B cell (primary cell): ENCODE measurements around the gene BTF3L4. TPM values are rescaled to one million over a fixed set of nuclear protein-coding genes. Genes with fewer than 3 reads are reported as not detected.
"Not testable (repeated sequence)": the region's sequence is repeated elsewhere in the genome, so short reads cannot be mapped to it uniquely, and the experiment has no call there.

ENCODE experiments used
- ATAC-seq: fragments of 200-7000 bp; cut with Tn5 transposase; one replicate; pipeline ENCODE4 v1.10.0; 2021; ENCODE audit warnings: low read depth, mild to moderate bottlenecking, moderate number of reproducible peaks, moderate library complexity
- CTCF ChIA-PET: fragments of 350-600 bp; sonication (Branson Sonifier 250); formaldehyde crosslinking; loops from one replicate; lab custom pipeline; 2021; ENCODE audit warnings: antibody characterized with exemption, inconsistent platforms; lab: Charles Lee
- POLR2A ChIA-PET: fragments of 350-600 bp; sonication (Branson Sonifier 250); formaldehyde crosslinking; loops from one replicate; lab custom pipeline; 2021; ENCODE audit warnings: antibody characterized with exemption; lab: Charles Lee
- DNase-seq: peaks from one replicate; pipeline ENCODE4 v3.0.0; 2013
- H2AFZ ChIP-seq: 2 replicates; pipeline ENCODE4 v1.6.1; 2012; ENCODE audit warnings: mild to moderate bottlenecking, low read depth, low read length; ENCODE audit not compliant: insufficient read depth, poor library complexity, severe bottlenecking
- H3K27ac ChIP-seq, 2 donors: 1 replicate in 1 of 2; 2 replicates in 1 of 2; pipeline ENCODE4 v1.5.1; 2012 to 2013; ENCODE audit warnings: low read length in 2 of 2, mild to moderate bottlenecking in 2 of 2, moderate library complexity in 1 of 2
- H3K27me3 ChIP-seq, 4 experiments: fragments of 200-600 bp in 1 of 4; sonication (generic) in 1 of 4; replicated peaks in 1 of 4; 1 replicate in 2 of 4; 2 replicates in 2 of 4; pipeline versions ENCODE4 v1.6.1 to v1.7.0; 2013 to 2016; ENCODE audit warnings: low read length in 3 of 4, mild to moderate bottlenecking in 2 of 4, mixed read lengths in 1 of 4, moderate library complexity in 1 of 4; ENCODE audit not compliant: insufficient read depth in 4 of 4, control insufficient read depth in 3 of 4; ENCODE audit errors: control extremely low read depth in 1 of 4
- H3K36me3 ChIP-seq, 2 experiments: replicated peaks in 1 of 2; 1 replicate in 1 of 2; 2 replicates in 1 of 2; pipeline versions ENCODE4 v1.6.1 to v1.7.1; 2013; ENCODE audit warnings: low read length in 1 of 2; ENCODE audit not compliant: insufficient read depth in 2 of 2, control insufficient read depth in 1 of 2; ENCODE audit errors: control extremely low read depth in 1 of 2, extremely low read depth in 1 of 2
- H3K4me1 ChIP-seq, 2 donors: fragments of 200-600 bp in 1 of 2; sonication (generic) in 1 of 2; 1 replicate in 1 of 2; 2 replicates in 1 of 2; pipeline versions ENCODE4 v1.5.1 to v1.6.1; 2013 to 2017; ENCODE audit warnings: low read length in 2 of 2; ENCODE audit not compliant: control insufficient read depth in 2 of 2, insufficient read depth in 2 of 2
- H3K4me2 ChIP-seq: replicated peaks from 2 replicates; pipeline ENCODE3; 2012; ENCODE audit warnings: mild to moderate bottlenecking, low read depth, low read length; ENCODE audit not compliant: poor library complexity, severe bottlenecking
- H3K4me3 ChIP-seq, 5 experiments: fragments of 200-600 bp in 1 of 5; sonication (generic) in 1 of 5; 1 replicate in 3 of 5; 2 replicates in 2 of 5; pipeline versions ENCODE4 v1.5.1 to v1.7.0; 2011 to 2016; ENCODE audit warnings: low read length in 4 of 5, mild to moderate bottlenecking in 4 of 5, low read depth in 2 of 5, control low read depth in 1 of 5, moderate library complexity in 1 of 5; ENCODE audit not compliant: insufficient read depth in 1 of 5; ENCODE audit errors: control extremely low read depth in 1 of 5, extremely low read depth in 1 of 5
- H3K79me2 ChIP-seq: fragments of 200-600 bp; sonication (generic); one replicate; pipeline ENCODE4 v1.6.0; 2016; ENCODE audit warnings: low read length; ENCODE audit not compliant: control insufficient read depth, insufficient read depth
- H3K9ac ChIP-seq: fragments of 200-600 bp; sonication (generic); 2 replicates; pipeline ENCODE4 v1.6.1; 2017; ENCODE audit warnings: mild to moderate bottlenecking, low read length, moderate library complexity
- H3K9me3 ChIP-seq, 3 donors: one replicate each; pipeline versions ENCODE4 v1.6.1 to v1.7.1; 2013; ENCODE audit warnings: low read length in 2 of 3; ENCODE audit not compliant: control insufficient read depth in 2 of 3, insufficient read depth in 1 of 3; ENCODE audit errors: control extremely low read depth in 1 of 3
- H4K20me1 ChIP-seq: 2 replicates; pipeline ENCODE4 v1.6.0; 2012; ENCODE audit warnings: mild to moderate bottlenecking, low read length; ENCODE audit not compliant: insufficient read depth, control insufficient read depth, poor library complexity, severe bottlenecking
- H3K27ac Mint-ChIP-seq: one replicate; pipeline ENCODE4 v1.8.0; 2021; ENCODE audit warnings: mixed read lengths
- H3K27me3 Mint-ChIP-seq: one replicate; pipeline ENCODE4 v1.8.0; 2021; ENCODE audit warnings: mixed read lengths
- H3K4me1 Mint-ChIP-seq: one replicate; pipeline ENCODE4 v1.8.0; 2021; ENCODE audit warnings: mixed read lengths
- H3K4me3 Mint-ChIP-seq: one replicate; pipeline ENCODE4 v1.8.0; 2021; ENCODE audit warnings: mixed read lengths
- H3K9me3 Mint-ChIP-seq: one replicate; pipeline ENCODE4 v1.8.0; 2022; ENCODE audit warnings: mixed read lengths; ENCODE audit not compliant: insufficient read depth
- CTCF ChIP-seq: fragments of 200-600 bp; IDR thresholded peaks from one replicate; pipeline ENCODE4 v1.8.0; 2022; ENCODE audit warnings: antibody characterized with exemption, mild to moderate bottlenecking
- EZH2 ChIP-seq: IDR thresholded peaks from 2 replicates; pipeline ENCODE4 v1.6.1; 2012; ENCODE audit warnings: borderline replicate concordance, low read depth, mild to moderate bottlenecking, moderate library complexity, low read length; ENCODE audit not compliant: insufficient read depth, poor library complexity, severe bottlenecking
- WGBS: methylation state at CpG from one replicate; pipeline ENCODE4 v1.1.5; 2013; ENCODE audit warnings: missing lambda C conversion rate; ENCODE audit not compliant: insufficient coverage; 5-methylcytosine and 5-hydroxymethylcytosine counted together
- intact Hi-C: fragments of 100-400 bp; cut with micrococcal nuclease; formaldehyde crosslinking; loops from one replicate; pipeline ENCODE4 v1.10.0; 2022
- polyA plus RNA-seq: library from polyadenylated mRNA; depleted of rRNA; stranded (reverse); fragments of >200 nt; gene quantifications from 2 replicates; pipeline ENCODE4 v1.2.3, GENCODE V29; 2012
- total RNA-seq, 2 donors: library from RNA; stranded (reverse); fragments of 120-200 nt in 1 of 2; gene quantifications; 1 replicate in 1 of 2; 2 replicates in 1 of 2; pipeline versions ENCODE4 v1.2.3 to v1.2.4, GENCODE V29; 2013 to 2022

BTF3L4 gene
- total and polyA plus RNA-seq, 2 donors (not counting 1 experiment from before 2014, with no cell fraction given) = 16.0 to 32.7 TPM

GRCh38 chr1:52026278-52026677, 29.8 kb upstream of the BTF3L4 start:
- no peak overlapping the region for H3K9ac ChIP-seq
- 100% methylated on average over 2 of the region's 2 CpGs for WGBS
- intact Hi-C loops = no loop called here
- ChIA-PET POLR2A (no interaction called here), CTCF (no interaction called here)
- no peak overlapping the region for H3K4me3 ChIP-seq
- Mint-ChIP-seq H3K9me3 (no peaks in the 10 kb centered on the region), H3K4me3 (no peak overlapping the region), H3K27ac (no peak overlapping the region), H3K4me1 (peaks cover 8% of the 10 kb centered on the region), H3K27me3 (no peaks in the 10 kb centered on the region)
- H3K4me2 ChIP-seq = no peak overlapping the region
- H3K27ac ChIP-seq = no peak overlapping the region
- TF ChIP-seq CTCF (no peak), EZH2 (no peak)
- peaks cover 4% of the 10 kb centered on the region for H3K79me2 ChIP-seq
- H3K9me3 ChIP-seq = no peaks in the 10 kb centered on the region
- H2AFZ ChIP-seq = no peak overlapping the region
- DNase-seq (no peak), ATAC-seq (no peak)
- H3K36me3 ChIP-seq = peaks cover 22 to 46% of the 10 kb centered on the region in 2 experiments
- H3K27me3 ChIP-seq = no peaks in the 10 kb centered on the region
- H3K4me1 ChIP-seq = peaks cover under 1 to 2% of the 10 kb centered on the region in 2 donors
- peaks cover 8% of the 10 kb centered on the region for H4K20me1 ChIP-seq

GRCh38 chr1:52028328-52028727, 27.8 kb upstream of the BTF3L4 start:
- H3K9me3 Mint-ChIP-seq = no peaks in the 10 kb centered on the region
- no peak overlapping the region for H3K4me2 ChIP-seq
- no peaks in the 10 kb centered on the region for H3K9me3 ChIP-seq
- H3K27me3 Mint-ChIP-seq = no peaks in the 10 kb centered on the region
- CTCF ChIA-PET = no interaction called here
- intact Hi-C loops = no loop called here
- TF ChIP-seq CTCF = no peak
- no peak for TF ChIP-seq EZH2
- H3K9ac ChIP-seq = no peak overlapping the region
- H3K27ac Mint-ChIP-seq = no peak overlapping the region
- WGBS = no CpG with 5 or more reads among the region's 1 CpG
- peaks cover 12 to 30% of the 10 kb centered on the region in 2 experiments for H3K36me3 ChIP-seq
- H3K79me2 ChIP-seq = peaks cover 23% of the 10 kb centered on the region
- no peak overlapping the region for H3K4me3 ChIP-seq
- H3K4me1 Mint-ChIP-seq = peaks cover 25% of the 10 kb centered on the region
- POLR2A ChIA-PET = no interaction called here
- no peak overlapping the region for H3K27ac ChIP-seq
- peaks cover 16 to 17% of the 10 kb centered on the region in 2 donors for H3K4me1 ChIP-seq
- H3K27me3 ChIP-seq = no peaks in the 10 kb centered on the region
- no peak overlapping the region for H2AFZ ChIP-seq
- H3K4me3 Mint-ChIP-seq = no peak overlapping the region
- no peak for DNase-seq
- peaks cover 26% of the 10 kb centered on the region for H4K20me1 ChIP-seq
- ATAC-seq = no peak

- H3K27me3 ChIP-seq, H3K4me3 Mint-ChIP-seq, H3K4me2 ChIP-seq, H3K27me3 Mint-ChIP-seq, H3K4me3 ChIP-seq, H2AFZ ChIP-seq, H3K9me3 ChIP-seq, POLR2A ChIA-PET, DNase-seq, H3K27ac ChIP-seq, H3K9ac ChIP-seq, intact Hi-C loops, H3K9me3 Mint-ChIP-seq, CTCF ChIA-PET, H3K27ac Mint-ChIP-seq, ATAC-seq: not testable (repeated sequence)
- 100% methylated on average over 1 of the region's 5 CpGs for WGBS
- Histone ChIP-seq H3K79me2 (peaks cover 24% of the 10 kb centered on the region), H4K20me1 (peaks cover 26% of the 10 kb centered on the region), H3K36me3 (peaks cover 10 to 25% of the 10 kb centered on the region in 2 experiments), H3K4me1 (peaks cover 16 to 20% of the 10 kb centered on the region in 2 donors)
- H3K4me1 Mint-ChIP-seq = peaks cover 30% of the 10 kb centered on the region
Observed at GRCh38 chr1:52028839-52029238, 27.3 kb upstream of the BTF3L4 start.
